HTERT RPE-1 (cell line): ENCODE data around the gene ARHGAP29.
"Not testable (repeated sequence)": the region's sequence is repeated elsewhere in the genome, so short reads cannot be mapped to it uniquely, and the experiment has no call there.

Experiments
- in situ Hi-C: fragments of 300-500 bp; cut with MboI; formaldehyde crosslinking; loops from 4 replicates; pipeline ENCODE4 v1.14.3; 2020; ENCODE audit warnings: low sequenced_read_pairs

The ARHGAP29 gene

GRCh38 chr1:94182191-94182590 is 55.2 kb downstream of the ARHGAP29 start:
- in situ Hi-C loops = no loop called here

GRCh38 chr1:94180650-94181049 is 56.7 kb downstream of the ARHGAP29 start:
- in situ Hi-C loops = no loop called here

GRCh38 chr1:94178901-94179300 is 58.5 kb downstream of the ARHGAP29 start:
- in situ Hi-C loops = no loop called here

- in situ Hi-C loops = loop anchor here (25.0 kb wide), 1 partner anchor 107 kb away; no protein-coding TSS in a partner anchor
These were observed 68.3 kb downstream of the ARHGAP29 start for GRCh38 chr1:94169126-94169525.

- in situ Hi-C loops = loop anchor here (25.0 kb wide), 1 partner anchor 104 kb away; no protein-coding TSS in a partner anchor
These were observed 71.5 kb downstream of the ARHGAP29 start for GRCh38 chr1:94165843-94166242.

GRCh38 chr1:94164885-94165284 is 72.5 kb downstream of the ARHGAP29 start:
- in situ Hi-C loops = loop anchor here (25.0 kb wide), 1 partner anchor 103 kb away; no protein-coding TSS in a partner anchor

- in situ Hi-C loops = loop anchor here (25.0 kb wide), 1 partner anchor 102 kb away; no protein-coding TSS in a partner anchor
These were observed 73.3 kb downstream of the ARHGAP29 start for GRCh38 chr1:94164121-94164520.

DNA sequence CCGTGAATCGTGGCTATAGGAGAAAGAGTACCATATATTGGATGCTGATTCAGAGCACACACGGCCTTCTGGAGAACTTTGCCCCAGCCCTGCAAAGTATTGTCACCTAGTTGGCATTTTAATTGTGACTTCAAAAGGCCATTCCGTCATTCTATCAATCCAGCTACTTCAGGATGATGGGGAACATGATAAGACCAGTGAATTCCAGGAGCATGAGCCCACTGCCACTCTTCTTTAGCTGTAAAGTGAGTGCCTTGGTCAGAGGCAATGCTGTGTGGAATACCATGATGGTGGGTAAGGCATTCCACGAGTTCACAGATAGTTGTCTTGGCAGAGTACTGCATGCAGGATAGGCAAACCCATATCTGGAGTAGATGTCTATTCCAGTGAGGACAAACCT is 74.1 kb downstream of the ARHGAP29 start:
- in situ Hi-C loops = loop anchor here (25.0 kb wide), 1 partner anchor 101 kb away; no protein-coding TSS in a partner anchor

GRCh38 chr1:94160811-94161210 is 76.6 kb downstream of the ARHGAP29 start:
- in situ Hi-C loops = loop anchor here (25.0 kb wide), 1 partner anchor 99 kb away; no protein-coding TSS in a partner anchor

DNA sequence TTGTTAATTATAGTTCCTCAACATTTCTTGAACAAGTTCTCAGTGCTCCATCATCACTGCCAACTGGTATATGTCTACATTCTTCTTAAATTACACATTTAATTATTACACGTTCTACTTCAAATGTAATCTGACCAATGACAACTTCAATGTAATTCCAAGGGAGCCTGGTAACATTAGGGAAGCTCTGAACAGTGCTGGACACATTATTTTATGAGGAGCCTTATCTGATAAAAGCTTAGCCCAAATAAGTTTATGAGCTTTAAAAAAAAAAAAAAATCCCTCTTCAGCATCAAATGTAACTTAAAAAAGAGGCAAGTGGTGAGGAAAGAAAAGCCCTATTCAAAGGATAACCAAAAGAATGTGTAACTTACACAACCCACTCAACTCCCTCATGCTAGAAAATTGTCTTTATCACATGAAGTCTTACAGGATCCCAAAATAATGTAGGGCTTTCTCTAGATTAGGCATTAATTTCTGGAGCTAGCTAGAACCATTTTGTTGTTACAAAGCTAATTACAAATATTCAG is 81.2 kb downstream of the ARHGAP29 start:
- in situ Hi-C loops = loop anchor here (25.0 kb wide), 1 partner anchor 94 kb away; no protein-coding TSS in a partner anchor

GRCh38 chr1:94154989-94155388 is 82.4 kb downstream of the ARHGAP29 start:
- in situ Hi-C loops = loop anchor here (25.0 kb wide), 1 partner anchor 93 kb away; no protein-coding TSS in a partner anchor

DNA sequence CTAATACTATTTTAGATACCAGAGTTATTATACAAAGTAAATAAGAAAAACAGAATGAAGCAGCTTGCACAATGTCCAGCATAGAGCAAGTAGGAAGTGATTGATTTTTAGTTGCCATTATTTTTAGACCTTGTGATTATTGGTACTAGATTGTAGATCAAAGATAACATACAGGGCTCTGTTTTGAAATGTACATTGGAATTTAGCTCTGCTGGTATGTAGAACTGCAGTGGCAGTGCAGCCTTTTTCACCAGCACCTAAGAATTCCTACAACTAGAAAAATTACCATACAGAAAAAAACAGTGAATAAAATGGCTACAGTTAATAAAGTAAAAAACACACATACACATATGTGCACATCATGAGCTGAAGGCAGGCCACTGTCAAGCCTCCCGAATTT is 84.3 kb downstream of the ARHGAP29 start:
- in situ Hi-C loops = loop anchor here (25.0 kb wide), 1 partner anchor 91 kb away; no protein-coding TSS in a partner anchor

DNA sequence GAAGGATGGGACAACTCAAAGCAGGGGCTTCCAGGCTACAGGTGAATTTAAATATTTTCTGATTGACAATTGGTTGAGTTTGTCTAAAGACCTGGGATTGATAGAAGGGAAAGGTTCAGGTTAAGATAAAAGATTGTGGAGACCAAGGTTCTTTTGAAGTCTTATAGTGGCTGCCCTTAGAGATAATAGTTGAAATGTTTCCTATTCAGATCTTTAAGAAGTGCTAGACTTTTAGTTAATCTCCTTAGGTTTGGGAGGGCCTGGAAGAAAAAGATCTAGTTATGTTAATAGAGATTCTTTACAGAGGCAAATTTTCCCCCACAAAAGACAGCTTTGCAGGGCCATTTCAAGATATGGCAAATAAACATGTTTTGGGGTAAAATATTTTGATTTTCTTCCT is 88.2 kb downstream of the ARHGAP29 start:
- in situ Hi-C loops = not testable (repeated sequence)

GRCh38 chr1:94146273-94146672 is 91.1 kb downstream of the ARHGAP29 start:
- in situ Hi-C loops = no loop called here

DNA sequence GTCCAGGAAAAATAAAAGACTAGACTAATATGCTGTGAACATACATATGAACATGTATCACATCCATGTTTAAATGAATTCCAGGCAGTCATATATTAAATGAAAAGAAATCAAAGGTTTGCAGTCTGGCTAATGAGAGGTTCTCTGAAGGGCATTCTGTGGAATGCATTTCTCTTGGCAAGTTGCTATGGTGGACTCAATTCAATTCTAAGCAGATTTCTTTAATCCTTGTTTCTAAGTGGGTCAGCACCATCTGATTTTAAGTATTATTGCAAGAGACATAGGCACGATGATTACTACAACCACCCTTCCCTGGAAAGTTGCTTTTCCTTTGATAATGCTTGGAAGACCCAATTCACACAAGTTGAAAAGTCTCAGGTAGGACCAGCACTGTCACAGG is 92.5 kb downstream of the ARHGAP29 start:
- in situ Hi-C loops = no loop called here

GRCh38 chr1:94143809-94144176 is 93.6 kb downstream of the ARHGAP29 start:
- in situ Hi-C loops = no loop called here

DNA sequence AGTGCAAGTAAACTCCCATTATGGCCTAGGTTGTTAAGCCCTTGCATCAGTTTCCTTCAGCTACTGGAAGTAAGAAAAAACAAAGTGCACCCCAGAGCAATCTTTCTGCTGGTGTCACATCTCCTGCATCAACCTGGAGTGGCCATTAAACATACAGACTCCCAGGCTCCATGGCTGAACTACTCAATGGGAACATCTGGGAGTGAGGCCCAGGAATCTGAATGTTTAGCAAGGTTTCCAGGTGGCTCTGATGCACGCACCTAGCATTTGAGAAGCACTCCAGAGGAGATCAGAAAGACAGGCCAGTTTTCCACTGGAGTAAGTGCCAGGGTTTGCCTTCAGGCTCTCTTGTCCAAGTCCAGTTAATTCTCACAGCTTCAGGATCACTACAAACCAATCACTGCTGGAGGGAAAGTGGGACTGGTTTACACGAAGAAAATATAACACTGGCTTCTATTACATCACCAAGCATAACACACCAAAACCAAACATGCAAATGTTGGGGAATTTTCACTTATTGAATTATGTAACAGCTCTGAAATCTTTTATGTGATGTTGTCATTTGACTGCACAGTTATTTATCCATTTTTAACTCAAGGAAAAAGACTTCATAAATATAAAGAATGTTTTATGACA is 94.1 kb downstream of the ARHGAP29 start:
- in situ Hi-C loops = no loop called here

- in situ Hi-C loops = no loop called here
These were observed 94.8 kb downstream of the ARHGAP29 start for GRCh38 chr1:94142583-94142982.

GRCh38 chr1:94142022-94142421 is 95.4 kb downstream of the ARHGAP29 start:
- in situ Hi-C loops = no loop called here

- in situ Hi-C loops = no loop called here
These were observed 105.3 kb downstream of the ARHGAP29 start for GRCh38 chr1:94132111-94132510.

- in situ Hi-C loops = no loop called here
These were observed 106.4 kb downstream of the ARHGAP29 start for GRCh38 chr1:94130851-94131595.

DNA sequence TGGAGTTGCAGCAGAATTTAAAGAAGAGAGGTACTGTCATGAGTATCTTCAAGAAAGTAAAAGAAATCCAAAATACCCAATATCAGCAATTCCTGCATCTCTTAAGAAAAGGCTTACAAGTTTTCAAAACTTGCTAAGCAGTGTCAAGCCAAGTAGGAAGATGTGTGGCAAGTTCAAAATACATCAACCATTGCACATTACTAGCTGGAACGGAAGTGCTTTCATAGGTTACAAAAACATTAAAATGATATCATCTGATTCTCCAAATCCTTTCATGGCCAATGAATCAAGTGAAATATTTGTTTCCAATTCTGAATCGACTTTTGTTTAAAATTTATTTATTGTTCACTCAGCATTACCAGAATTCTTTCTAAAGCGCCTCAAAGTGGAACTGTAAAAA is 110.7 kb downstream of the ARHGAP29 start:
- in situ Hi-C loops = no loop called here
